Smooth muscle cell (in vitro differentiated cells): Measurements from ENCODE around the gene KRT17. TPM values are rescaled to one million over a fixed set of nuclear protein-coding genes. Genes with fewer than 3 reads are reported as not detected.

Experiments
- DNase-seq: peaks from one replicate; lab custom pipeline; 2025; ENCODE audit not compliant: unreplicated experiment; lab: John Stamatoyannopoulos, UW
- H2AFZ ChIP-seq: fragments of 200-600 bp; sonication (generic); 2 replicates; pipeline ENCODE4 v1.6.0; 2016; ENCODE audit warnings: antibody characterized with exemption, low read depth, mild to moderate bottlenecking
- H3F3A ChIP-seq: fragments of 200-600 bp; sonication (generic); 2 replicates; pipeline ENCODE4 v1.6.0; 2017; ENCODE audit warnings: antibody characterized with exemption, low read depth
- H3K27ac ChIP-seq: fragments of 200-600 bp; sonication (generic); 2 replicates; pipeline ENCODE4 v1.5.1; 2016; ENCODE audit warnings: low read depth, mild to moderate bottlenecking
- H3K27me3 ChIP-seq: fragments of 200-600 bp; sonication (generic); 2 replicates; pipeline ENCODE4 v1.6.1; 2016; ENCODE audit warnings: low read depth, mild to moderate bottlenecking
- H3K36me3 ChIP-seq: fragments of 200-600 bp; sonication (generic); 2 replicates; pipeline ENCODE4 v1.5.1; 2016; ENCODE audit warnings: low read depth
- H3K4me1 ChIP-seq: fragments of 200-600 bp; sonication (generic); 2 replicates; pipeline ENCODE4 v1.5.1; 2016; ENCODE audit warnings: low read depth
- H3K4me2 ChIP-seq: fragments of 200-600 bp; sonication (generic); 2 replicates; pipeline ENCODE4 v1.6.0; 2016; ENCODE audit warnings: mild to moderate bottlenecking
- H3K4me3 ChIP-seq: fragments of 200-600 bp; sonication (generic); 2 replicates; pipeline ENCODE4 v1.5.1; 2016; ENCODE audit warnings: mild to moderate bottlenecking
- H3K79me2 ChIP-seq: fragments of 200-600 bp; sonication (generic); 2 replicates; pipeline ENCODE4 v1.6.0; 2016; ENCODE audit warnings: low read depth, mild to moderate bottlenecking
- H3K9ac ChIP-seq: fragments of 200-600 bp; sonication (generic); 2 replicates; pipeline ENCODE4 v1.6.0; 2016; ENCODE audit warnings: low read depth
- H3K9me3 ChIP-seq: fragments of 200-600 bp; sonication (generic); replicated peaks from 2 replicates; pipeline ENCODE4 v1.5.1; 2016; ENCODE audit warnings: low read depth
- H4K20me1 ChIP-seq: fragments of 200-600 bp; sonication (generic); 2 replicates; pipeline ENCODE4 v1.6.0; 2016; ENCODE audit warnings: low read depth
- WGBS: methylation state at CpG from one replicate; pipeline ENCODE4 v1.1.7; 2016; ENCODE audit warnings: low lambda C conversion rate; 5-methylcytosine and 5-hydroxymethylcytosine counted together
- polyA plus RNA-seq: library from polyadenylated mRNA; unstranded; fragments of >200 nt; fragmentation: Nextera tagmentation; extraction: Ambion mirVana; gene quantifications from 2 replicates; pipeline ENCODE4 v1.2.1, GENCODE V29; 2016
- total RNA-seq: library from RNA; depleted of rRNA; stranded (reverse); fragments of >200 nt; gene quantifications from 2 replicates; pipeline ENCODE4 v1.2.3, GENCODE V29; 2014
- TF ChIP-seq, protein P1 (sequence below): fragments of 200-600 bp; sonication (generic); IDR thresholded peaks from 2 replicates; pipeline ENCODE4 v1.5.1; 2017; ENCODE audit warnings: borderline replicate concordance, mild to moderate bottlenecking, antibody characterized with exemption; ENCODE audit not compliant: insufficient read depth, poor library complexity, severe bottlenecking

Gene KRT17
- total and polyA plus RNA-seq, 2 experiments from 2014 or later: 869 to 1,591 TPM

DNA sequence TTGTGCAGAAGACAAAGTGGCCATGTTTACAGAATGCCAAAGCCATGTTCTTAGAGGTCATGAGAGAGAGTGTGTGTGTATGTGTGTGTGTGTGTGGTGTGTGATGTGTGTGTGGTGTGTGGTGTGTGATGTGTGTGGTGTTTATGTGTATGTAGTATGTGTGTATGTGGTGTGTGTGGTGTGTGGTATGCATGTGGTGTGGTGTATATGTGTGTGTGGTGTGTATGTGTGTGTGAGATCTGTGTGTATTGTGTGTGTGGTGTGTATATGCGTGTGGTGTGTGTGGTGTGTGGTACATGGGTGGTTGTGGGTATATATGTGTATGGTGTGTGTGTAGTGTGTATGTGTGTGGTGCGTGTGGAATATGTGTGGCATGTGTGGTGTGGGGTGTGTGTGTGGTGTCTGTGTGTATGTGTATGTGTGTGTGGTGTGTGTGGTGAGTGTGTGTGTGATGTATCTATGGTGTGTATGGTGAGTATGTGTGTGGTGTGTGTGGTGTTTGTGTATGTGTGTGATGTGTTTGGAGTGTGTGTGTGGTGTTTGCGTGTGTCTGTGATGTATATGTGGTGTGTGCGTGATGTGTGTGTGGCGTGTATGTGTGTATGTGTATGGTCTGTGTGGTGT lies 8.2 kb upstream of the KRT17 start:
- no peaks in the 10 kb centered on the region for H4K20me1 ChIP-seq
- H3K27ac ChIP-seq: no peak overlapping the region
- WGBS: 63% methylated on average over 4 of the region's 5 CpGs
- H3K27me3 ChIP-seq: no peaks in the 10 kb centered on the region
- H3K9ac ChIP-seq: no peak overlapping the region
- H3K4me1 ChIP-seq: no peaks in the 10 kb centered on the region
- H3K4me2 ChIP-seq: no peak overlapping the region
- H3F3A ChIP-seq: no peaks in the 10 kb centered on the region
- H3K9me3 ChIP-seq: no peaks in the 10 kb centered on the region
- TF ChIP-seq, protein P1, sequence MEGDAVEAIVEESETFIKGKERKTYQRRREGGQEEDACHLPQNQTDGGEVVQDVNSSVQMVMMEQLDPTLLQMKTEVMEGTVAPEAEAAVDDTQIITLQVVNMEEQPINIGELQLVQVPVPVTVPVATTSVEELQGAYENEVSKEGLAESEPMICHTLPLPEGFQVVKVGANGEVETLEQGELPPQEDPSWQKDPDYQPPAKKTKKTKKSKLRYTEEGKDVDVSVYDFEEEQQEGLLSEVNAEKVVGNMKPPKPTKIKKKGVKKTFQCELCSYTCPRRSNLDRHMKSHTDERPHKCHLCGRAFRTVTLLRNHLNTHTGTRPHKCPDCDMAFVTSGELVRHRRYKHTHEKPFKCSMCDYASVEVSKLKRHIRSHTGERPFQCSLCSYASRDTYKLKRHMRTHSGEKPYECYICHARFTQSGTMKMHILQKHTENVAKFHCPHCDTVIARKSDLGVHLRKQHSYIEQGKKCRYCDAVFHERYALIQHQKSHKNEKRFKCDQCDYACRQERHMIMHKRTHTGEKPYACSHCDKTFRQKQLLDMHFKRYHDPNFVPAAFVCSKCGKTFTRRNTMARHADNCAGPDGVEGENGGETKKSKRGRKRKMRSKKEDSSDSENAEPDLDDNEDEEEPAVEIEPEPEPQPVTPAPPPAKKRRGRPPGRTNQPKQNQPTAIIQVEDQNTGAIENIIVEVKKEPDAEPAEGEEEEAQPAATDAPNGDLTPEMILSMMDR: no peak
- H2AFZ ChIP-seq: no peak overlapping the region
- no peak overlapping the region for H3K4me3 ChIP-seq
- no peaks in the 10 kb centered on the region for H3K36me3 ChIP-seq
- DNase-seq: no peak
- no peaks in the 10 kb centered on the region for H3K79me2 ChIP-seq

DNA sequence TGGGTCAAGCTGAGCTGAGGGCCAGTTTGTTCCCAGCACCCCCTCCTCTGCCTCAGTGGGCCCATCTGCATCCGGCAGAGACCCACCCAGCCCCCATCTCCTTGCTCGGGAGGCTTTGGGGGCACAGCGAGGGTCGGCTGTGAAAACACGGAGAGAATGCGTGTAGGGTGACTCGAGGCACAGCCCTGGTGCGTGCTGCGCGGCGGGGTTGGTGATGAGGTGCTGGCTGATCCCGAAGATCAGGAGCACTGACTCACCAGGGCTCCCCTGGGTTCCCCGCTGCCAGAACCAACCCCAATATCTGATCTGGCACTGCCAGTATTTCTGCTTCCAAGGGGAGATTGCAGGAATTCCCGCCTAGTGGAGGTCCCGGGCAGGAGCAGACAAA lies 7.5 kb upstream of the KRT17 start:
- Histone ChIP-seq H3F3A (no peaks in the 10 kb centered on the region), H3K9ac (no peak overlapping the region), H3K27me3 (no peaks in the 10 kb centered on the region), H3K9me3 (no peaks in the 10 kb centered on the region), H3K79me2 (no peaks in the 10 kb centered on the region), H3K4me2 (no peak overlapping the region), H3K27ac (no peak overlapping the region), H3K36me3 (no peaks in the 10 kb centered on the region), H2AFZ (no peak overlapping the region), H3K4me3 (no peak overlapping the region), H3K4me1 (no peaks in the 10 kb centered on the region), H4K20me1 (no peaks in the 10 kb centered on the region)
- WGBS: 89% methylated on average over 15 of the region's 15 CpGs
- TF ChIP-seq, protein P1: no peak
- no peak for DNase-seq

DNA sequence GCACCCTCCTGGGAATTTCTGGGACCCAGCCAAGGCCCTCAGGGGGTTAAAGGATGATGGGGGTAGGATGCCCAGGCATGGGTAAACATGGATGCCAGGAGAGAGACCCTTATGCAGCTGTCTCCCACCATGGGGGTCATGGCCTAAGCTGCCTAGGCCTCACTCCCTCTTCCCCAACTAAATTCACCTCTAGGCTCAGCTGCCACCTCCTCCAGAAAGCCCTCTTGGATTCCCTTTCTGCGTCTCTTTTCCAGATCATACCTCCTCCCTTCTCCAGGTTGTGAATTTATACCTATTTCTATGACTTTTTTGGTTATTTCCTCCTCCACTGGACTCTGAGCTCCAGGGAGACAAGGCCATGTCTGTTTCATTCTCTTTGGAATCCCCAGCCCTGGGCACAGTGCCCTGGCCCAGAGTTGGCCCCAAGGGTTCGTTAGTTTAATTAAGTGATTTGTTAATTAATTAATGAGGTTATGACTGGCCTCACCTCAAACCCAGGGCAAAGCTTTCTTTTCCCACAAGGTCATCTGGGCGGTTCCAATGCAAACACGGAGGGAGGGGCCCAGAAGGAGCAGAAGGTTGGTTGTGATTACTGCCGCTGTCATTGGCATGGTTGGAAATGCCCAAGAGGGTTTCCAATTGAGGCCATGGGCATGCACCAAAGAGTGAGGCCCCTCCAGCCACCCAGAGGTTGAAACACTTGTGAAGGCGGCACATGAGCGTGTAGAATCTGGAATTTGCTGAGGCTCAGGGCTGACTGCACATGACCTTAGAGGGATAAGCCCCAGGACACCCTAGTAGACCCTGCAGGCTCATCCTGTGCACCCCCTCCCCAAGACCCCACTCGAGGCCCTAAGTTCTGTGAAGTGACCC lies 6.9 kb upstream of the KRT17 start:
- no peaks in the 10 kb centered on the region for H3K4me1 ChIP-seq
- no peak overlapping the region for H3K27ac ChIP-seq
- H3K27me3 ChIP-seq: no peaks in the 10 kb centered on the region
- no peaks in the 10 kb centered on the region for H3K79me2 ChIP-seq
- H4K20me1 ChIP-seq: no peaks in the 10 kb centered on the region
- no peaks in the 10 kb centered on the region for H3K36me3 ChIP-seq
- H3K9ac ChIP-seq: no peak overlapping the region
- no peak for DNase-seq
- no peak overlapping the region for H3K4me3 ChIP-seq
- TF ChIP-seq, protein P1: no peak
- no peaks in the 10 kb centered on the region for H3F3A ChIP-seq
- H3K4me2 ChIP-seq: no peak overlapping the region
- H2AFZ ChIP-seq: no peak overlapping the region
- WGBS: 90% methylated on average over 8 of the region's 8 CpGs
- no peaks in the 10 kb centered on the region for H3K9me3 ChIP-seq
